PC-3 (cell line): Measurements from ENCODE around the gene ZNF433.

ENCODE experiments used
- EZH2 ChIP-seq: fragments of 300-600 bp; sonication (generic); IDR thresholded peaks from one replicate; pipeline ENCODE4 v1.6.1; 2017; ENCODE audit warnings: antibody characterized with exemption, mild to moderate bottlenecking, low read length; ENCODE audit not compliant: unreplicated experiment
- EZH2phosphoT487 ChIP-seq: fragments of 300-600 bp; sonication (generic); IDR thresholded peaks from 2 replicates; pipeline ENCODE4 v1.6.1; 2018; ENCODE audit warnings: mild to moderate bottlenecking, antibody characterized with exemption, low read length, borderline replicate concordance
- TF ChIP-seq, protein P1 (sequence below): fragments of 300-600 bp; sonication (generic); conservative IDR thresholded peaks from 2 replicates; pipeline ENCODE4 v1.5.1; 2017; ENCODE audit warnings: antibody characterized with exemption, low read depth, mild to moderate bottlenecking, low read length

DNA sequence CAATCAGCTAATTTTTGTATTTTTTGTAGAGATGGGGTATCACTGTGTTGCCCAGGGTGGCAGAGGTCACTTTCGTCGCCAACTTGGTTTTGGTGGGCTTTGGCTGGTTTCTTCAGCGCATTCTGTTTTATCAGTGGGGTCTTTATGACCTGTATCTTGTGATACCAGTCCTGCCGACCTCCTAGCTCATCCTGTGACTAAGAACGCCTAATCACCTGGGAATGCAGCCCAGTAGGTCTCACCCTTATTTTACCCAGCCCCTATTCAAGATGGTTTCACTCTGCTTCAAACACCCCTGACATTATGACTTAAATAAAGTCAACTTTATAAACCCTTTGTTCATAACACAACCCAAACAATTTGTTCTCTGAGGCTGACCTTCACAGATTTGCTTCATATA, 20.3 kb upstream of the ZNF433 start:
- TF ChIP-seq, protein P1, sequence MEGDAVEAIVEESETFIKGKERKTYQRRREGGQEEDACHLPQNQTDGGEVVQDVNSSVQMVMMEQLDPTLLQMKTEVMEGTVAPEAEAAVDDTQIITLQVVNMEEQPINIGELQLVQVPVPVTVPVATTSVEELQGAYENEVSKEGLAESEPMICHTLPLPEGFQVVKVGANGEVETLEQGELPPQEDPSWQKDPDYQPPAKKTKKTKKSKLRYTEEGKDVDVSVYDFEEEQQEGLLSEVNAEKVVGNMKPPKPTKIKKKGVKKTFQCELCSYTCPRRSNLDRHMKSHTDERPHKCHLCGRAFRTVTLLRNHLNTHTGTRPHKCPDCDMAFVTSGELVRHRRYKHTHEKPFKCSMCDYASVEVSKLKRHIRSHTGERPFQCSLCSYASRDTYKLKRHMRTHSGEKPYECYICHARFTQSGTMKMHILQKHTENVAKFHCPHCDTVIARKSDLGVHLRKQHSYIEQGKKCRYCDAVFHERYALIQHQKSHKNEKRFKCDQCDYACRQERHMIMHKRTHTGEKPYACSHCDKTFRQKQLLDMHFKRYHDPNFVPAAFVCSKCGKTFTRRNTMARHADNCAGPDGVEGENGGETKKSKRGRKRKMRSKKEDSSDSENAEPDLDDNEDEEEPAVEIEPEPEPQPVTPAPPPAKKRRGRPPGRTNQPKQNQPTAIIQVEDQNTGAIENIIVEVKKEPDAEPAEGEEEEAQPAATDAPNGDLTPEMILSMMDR, result no peak
- TF ChIP-seq EZH2phosphoT487 (no peak), EZH2 (no peak)
